Panc1 (cell line): Measurements from ENCODE around the gene PTPRK. TPM values are rescaled to one million over a fixed set of nuclear protein-coding genes. Genes with fewer than 3 reads are reported as not detected.

ENCODE experiments used
- ATAC-seq: fragments of 200-7000 bp; cut with Tn5 transposase; 2 replicates; pipeline ENCODE4 v1.9.1; 2020; ENCODE audit warnings: mild to moderate bottlenecking, moderate library complexity
- BruUV-seq: library from RNA; stranded (reverse); fragments of 400-500 nt; replicated peaks from 2 replicates; lab custom pipeline; 2021; lab: Mats Ljungman, UMichigan
- CTCF ChIA-PET: fragments of 300-600 bp; sonication (Branson Sonifier 250); formaldehyde crosslinking; loops from one replicate; lab custom pipeline; 2022; ENCODE audit warnings: antibody characterized with exemption; lab: Charles Lee
- POLR2A ChIA-PET: fragments of 300-600 bp; sonication (Branson Sonifier 250); formaldehyde crosslinking; loops from one replicate; lab custom pipeline; 2022; ENCODE audit warnings: antibody characterized with exemption; lab: Charles Lee
- DNase-seq: peaks from one replicate; pipeline ENCODE4 v3.0.0-alpha.2; 2010; ENCODE audit warnings: low read depth, low spot score
- H3K27ac ChIP-seq: 2 replicates; pipeline ENCODE4 v1.5.1; 2011; ENCODE audit warnings: mild to moderate bottlenecking, low read length, inconsistent platforms
- H3K27me3 ChIP-seq: fragments of 200-500 bp; sonication (Bioruptor generic); 2 replicates; pipeline ENCODE4 v1.6.0; 2014; ENCODE audit warnings: low read length, inconsistent platforms; ENCODE audit not compliant: control insufficient read depth, insufficient read depth
- H3K36me3 ChIP-seq: fragments of 200-500 bp; sonication (Bioruptor generic); 2 replicates; pipeline ENCODE4 v1.5.1; 2014; ENCODE audit warnings: inconsistent platforms, mild to moderate bottlenecking, low read length, moderate library complexity; ENCODE audit not compliant: control insufficient read depth, insufficient read depth
- H3K4me1 ChIP-seq: 2 replicates; pipeline ENCODE4 v1.5.1; 2011; ENCODE audit warnings: inconsistent platforms, mild to moderate bottlenecking, low read length, moderate library complexity; ENCODE audit not compliant: control insufficient read depth, insufficient read depth
- H3K4me3 ChIP-seq, 2 experiments: 2 replicates each; pipeline ENCODE4 v1.5.1; 2011 to 2012; ENCODE audit warnings: low read depth in 2 of 2, low read length in 2 of 2, mild to moderate bottlenecking in 2 of 2, inconsistent platforms in 1 of 2, moderate library complexity in 1 of 2
- H3K9me3 ChIP-seq: fragments of 200-500 bp; sonication (Bioruptor generic); 2 replicates; pipeline ENCODE4 v1.5.1; 2014; ENCODE audit warnings: low read depth, mild to moderate bottlenecking, inconsistent platforms, low read length, moderate library complexity; ENCODE audit not compliant: control insufficient read depth, insufficient read depth
- POLR2AphosphoS5 ChIP-seq: IDR thresholded peaks from 2 replicates; pipeline ENCODE4 v1.6.1; 2012; ENCODE audit warnings: mild to moderate bottlenecking, low read depth, low read length, moderate library complexity
- SIN3A ChIP-seq: IDR thresholded peaks from 2 replicates; pipeline ENCODE4 v1.6.1; 2012; ENCODE audit warnings: low read depth, mild to moderate bottlenecking, low read length, moderate library complexity, borderline replicate concordance; ENCODE audit not compliant: insufficient read depth
- TCF7L2 ChIP-seq: IDR thresholded peaks from 2 replicates; pipeline ENCODE4 v1.6.1; 2011; ENCODE audit warnings: mild to moderate bottlenecking, low read depth, low read length, inconsistent platforms
- in situ Hi-C: cut with HindIII; loops from 2 replicates; pipeline ENCODE4 v1.10.0; 2016; ENCODE audit warnings: low sequenced_read_pairs, low pct_unique_long_range_greater_than_20kb
- intact Hi-C: fragments of 100-400 bp; cut with micrococcal nuclease; formaldehyde crosslinking; loops from one replicate; pipeline ENCODE4 v1.10.0; 2022; ENCODE audit not compliant: unreplicated experiment
- total RNA-seq: library from RNA; stranded (reverse); gene quantifications from one replicate; pipeline ENCODE4 v1.2.1, GENCODE V29; 2021; ENCODE audit not compliant: unreplicated experiment
- TF ChIP-seq, protein P1 (sequence below): fragments of 450-650 bp; IDR thresholded peaks from 2 replicates; pipeline ENCODE4 v1.5.1; 2017; ENCODE audit warnings: mild to moderate bottlenecking
- TF ChIP-seq, protein P2 (sequence below), 2 experiments: IDR thresholded peaks; 2 replicates each; pipeline ENCODE4 v1.6.1; 2011 to 2012; ENCODE audit warnings: low read depth in 2 of 2, control low read depth in 1 of 2, low read length in 1 of 2, mild to moderate bottlenecking in 1 of 2, moderate library complexity in 1 of 2; ENCODE audit not compliant: insufficient read depth in 1 of 2

Gene PTPRK
- total RNA-seq, 1 experiment from 2014 or later: 61.8 TPM

GRCh38 chr6:128519132-128519930 is 1.1 kb downstream of the PTPRK start:
- ChIA-PET CTCF (no interaction called here), POLR2A (no interaction called here)
- H3K4me1 ChIP-seq: peaks cover 40% of the 10 kb centered on the region
- no TSS peak for BruUV-seq
- no peaks in the 10 kb centered on the region for H3K27me3 ChIP-seq
- peaks cover 4% of the 10 kb centered on the region; the same call in 1 of the 2 replicates for H3K36me3 ChIP-seq
- TF ChIP-seq, protein P1, sequence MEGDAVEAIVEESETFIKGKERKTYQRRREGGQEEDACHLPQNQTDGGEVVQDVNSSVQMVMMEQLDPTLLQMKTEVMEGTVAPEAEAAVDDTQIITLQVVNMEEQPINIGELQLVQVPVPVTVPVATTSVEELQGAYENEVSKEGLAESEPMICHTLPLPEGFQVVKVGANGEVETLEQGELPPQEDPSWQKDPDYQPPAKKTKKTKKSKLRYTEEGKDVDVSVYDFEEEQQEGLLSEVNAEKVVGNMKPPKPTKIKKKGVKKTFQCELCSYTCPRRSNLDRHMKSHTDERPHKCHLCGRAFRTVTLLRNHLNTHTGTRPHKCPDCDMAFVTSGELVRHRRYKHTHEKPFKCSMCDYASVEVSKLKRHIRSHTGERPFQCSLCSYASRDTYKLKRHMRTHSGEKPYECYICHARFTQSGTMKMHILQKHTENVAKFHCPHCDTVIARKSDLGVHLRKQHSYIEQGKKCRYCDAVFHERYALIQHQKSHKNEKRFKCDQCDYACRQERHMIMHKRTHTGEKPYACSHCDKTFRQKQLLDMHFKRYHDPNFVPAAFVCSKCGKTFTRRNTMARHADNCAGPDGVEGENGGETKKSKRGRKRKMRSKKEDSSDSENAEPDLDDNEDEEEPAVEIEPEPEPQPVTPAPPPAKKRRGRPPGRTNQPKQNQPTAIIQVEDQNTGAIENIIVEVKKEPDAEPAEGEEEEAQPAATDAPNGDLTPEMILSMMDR: peak; percentile 52
- TF ChIP-seq, protein P2, sequence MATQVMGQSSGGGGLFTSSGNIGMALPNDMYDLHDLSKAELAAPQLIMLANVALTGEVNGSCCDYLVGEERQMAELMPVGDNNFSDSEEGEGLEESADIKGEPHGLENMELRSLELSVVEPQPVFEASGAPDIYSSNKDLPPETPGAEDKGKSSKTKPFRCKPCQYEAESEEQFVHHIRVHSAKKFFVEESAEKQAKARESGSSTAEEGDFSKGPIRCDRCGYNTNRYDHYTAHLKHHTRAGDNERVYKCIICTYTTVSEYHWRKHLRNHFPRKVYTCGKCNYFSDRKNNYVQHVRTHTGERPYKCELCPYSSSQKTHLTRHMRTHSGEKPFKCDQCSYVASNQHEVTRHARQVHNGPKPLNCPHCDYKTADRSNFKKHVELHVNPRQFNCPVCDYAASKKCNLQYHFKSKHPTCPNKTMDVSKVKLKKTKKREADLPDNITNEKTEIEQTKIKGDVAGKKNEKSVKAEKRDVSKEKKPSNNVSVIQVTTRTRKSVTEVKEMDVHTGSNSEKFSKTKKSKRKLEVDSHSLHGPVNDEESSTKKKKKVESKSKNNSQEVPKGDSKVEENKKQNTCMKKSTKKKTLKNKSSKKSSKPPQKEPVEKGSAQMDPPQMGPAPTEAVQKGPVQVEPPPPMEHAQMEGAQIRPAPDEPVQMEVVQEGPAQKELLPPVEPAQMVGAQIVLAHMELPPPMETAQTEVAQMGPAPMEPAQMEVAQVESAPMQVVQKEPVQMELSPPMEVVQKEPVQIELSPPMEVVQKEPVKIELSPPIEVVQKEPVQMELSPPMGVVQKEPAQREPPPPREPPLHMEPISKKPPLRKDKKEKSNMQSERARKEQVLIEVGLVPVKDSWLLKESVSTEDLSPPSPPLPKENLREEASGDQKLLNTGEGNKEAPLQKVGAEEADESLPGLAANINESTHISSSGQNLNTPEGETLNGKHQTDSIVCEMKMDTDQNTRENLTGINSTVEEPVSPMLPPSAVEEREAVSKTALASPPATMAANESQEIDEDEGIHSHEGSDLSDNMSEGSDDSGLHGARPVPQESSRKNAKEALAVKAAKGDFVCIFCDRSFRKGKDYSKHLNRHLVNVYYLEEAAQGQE (IDR thresholded peaks at IDR 0.05; ENCODE audit: insufficient read depth in 1 of 2, low read depth in 2 of 2, low read length in 1 of 2): no peak
- TF ChIP-seq POLR2AphosphoS5 (no peak; the same call in 1 of the 2 replicates), TCF7L2 (no peak), SIN3A (0 out of 2 replicates have a peak, but pooled peaks have one; percentile 47)
- in situ Hi-C loops (no loop called here), intact Hi-C loops (loop anchor here (10.0 kb wide), 2 partner anchors 665 to 785 kb away; no protein-coding TSS in a partner anchor)
- no peaks in the 10 kb centered on the region for H3K9me3 ChIP-seq
- peak; percentile 59 for ATAC-seq
- no peak for DNase-seq
- peak overlapping the region; percentile 84 to 95 for H3K4me3 ChIP-seq
- peak overlapping the region; percentile 92 for H3K27ac ChIP-seq

DNA sequence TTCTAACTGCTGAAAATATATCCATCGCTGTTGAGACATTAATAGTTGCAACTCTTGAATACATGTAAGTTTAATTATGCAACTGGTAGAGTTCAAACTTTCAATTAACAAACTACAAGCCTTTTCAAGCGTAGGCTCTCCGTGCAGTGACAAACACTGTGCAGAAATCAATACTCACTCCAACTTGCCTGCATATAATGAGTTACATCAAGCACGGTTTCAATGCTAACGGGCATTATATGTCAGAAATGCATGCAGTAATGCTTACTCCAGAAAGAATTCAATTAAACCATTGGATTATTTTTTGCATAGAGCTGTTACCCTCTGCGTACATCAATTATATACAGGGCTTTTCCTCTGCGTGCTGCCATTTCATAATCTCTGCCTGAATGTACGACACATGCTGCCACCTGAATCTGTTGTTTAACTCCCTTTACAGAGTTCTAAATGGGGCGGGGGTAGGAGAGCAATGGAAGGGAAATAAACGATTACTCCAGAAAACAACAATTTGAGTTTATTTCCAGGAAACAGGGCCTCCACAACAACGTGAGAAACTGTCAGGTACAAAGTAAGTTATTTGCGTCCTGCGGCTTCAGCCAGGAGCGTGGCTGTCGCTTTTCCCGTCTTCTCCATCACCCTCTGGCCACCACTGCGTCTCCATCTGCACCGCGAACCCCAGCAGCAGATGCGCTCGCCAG is 1.8 kb downstream of the PTPRK start:
- Histone ChIP-seq H3K36me3 (peaks cover 4% of the 10 kb centered on the region; the same call in 1 of the 2 replicates), H3K27ac (peak overlapping the region; percentile 92), H3K4me3 (peak overlapping the region; percentile 84 to 95), H3K9me3 (no peaks in the 10 kb centered on the region), H3K4me1 (peaks cover 47% of the 10 kb centered on the region), H3K27me3 (no peaks in the 10 kb centered on the region)
- POLR2A ChIA-PET: interaction anchor here (0.6 to 0.7 kb wide), 2 partner anchors 213 to 257 kb away, joined by 3 to 6 read pairs; no protein-coding TSS in a partner anchor
- in situ Hi-C loops (no loop called here), intact Hi-C loops (loop anchor here (10.0 kb wide), 2 partner anchors 664 to 784 kb away; no protein-coding TSS in a partner anchor)
- CTCF ChIA-PET: no interaction called here
- no TSS peak for BruUV-seq
- no peak for DNase-seq
- TF ChIP-seq, protein P1: no peak
- no peak for TF ChIP-seq POLR2AphosphoS5
- TF ChIP-seq, protein P2 (IDR thresholded peaks at IDR 0.05; ENCODE audit: insufficient read depth in 1 of 2, low read depth in 2 of 2, low read length in 1 of 2): no peak
- TF ChIP-seq SIN3A: no peak
- TF ChIP-seq TCF7L2: no peak
- no peak for ATAC-seq
